HG02642 (cell line): ENCODE measurements around the gene ALDOA.

Source experiments
- ATAC-seq: cut with Tn5 transposase; IDR thresholded peaks from one replicate; pipeline ENCODE4 v1.9.1; 2021; ENCODE audit warnings: mild to moderate bottlenecking; ENCODE audit not compliant: unreplicated experiment, poor library complexity

ALDOA gene

GRCh38 chr16:30067584-30067916 lies 2.0 kb downstream of the ALDOA start:
- ATAC-seq = no peak

DNA sequence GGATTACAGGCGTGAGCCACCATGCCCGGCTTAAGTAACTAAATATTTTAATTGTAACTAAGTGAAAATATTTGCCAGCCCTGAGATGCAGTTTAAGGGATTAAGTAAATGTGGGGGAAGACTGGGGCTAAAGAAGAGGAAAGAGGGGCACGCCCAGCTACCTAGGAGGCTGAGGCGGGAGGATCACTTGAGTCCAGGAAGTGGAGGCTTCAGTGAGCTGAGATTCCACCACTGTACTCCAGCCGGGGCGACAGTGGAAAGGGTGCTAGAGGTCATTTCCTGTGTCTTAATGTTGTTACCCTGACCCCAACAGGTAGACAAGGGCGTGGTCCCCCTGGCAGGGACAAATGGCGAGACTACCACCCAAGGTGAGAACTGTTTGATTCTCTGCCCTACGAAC lies 2.8 kb downstream of the ALDOA start:
- ATAC-seq = no peak

- no peak for ATAC-seq
These were observed 3.4 kb downstream of the ALDOA start for GRCh38 chr16:30068750-30069610.

GRCh38 chr16:30069611-30070462 lies 4.3 kb downstream of the ALDOA start:
- ATAC-seq = no peak

DNA sequence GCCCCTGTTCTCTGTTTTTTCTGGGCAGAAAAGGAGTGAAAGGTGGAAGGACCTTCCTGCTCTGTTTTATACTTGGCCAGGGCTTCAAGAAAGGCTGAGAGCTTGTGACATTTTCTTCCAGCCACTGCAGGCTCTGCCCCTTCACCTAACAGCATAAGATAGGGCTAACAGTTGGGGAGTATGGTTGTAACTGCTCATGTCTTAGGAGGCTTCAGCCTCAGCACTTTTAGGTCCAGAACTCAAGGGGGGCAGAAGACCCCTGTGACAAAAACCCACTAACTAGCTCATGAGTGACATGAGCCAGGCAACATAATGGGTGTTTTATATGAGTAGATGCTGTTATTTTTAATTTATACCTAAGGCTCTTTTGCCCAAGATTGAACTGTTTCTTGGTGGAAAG lies 4.9 kb downstream of the ALDOA start:
- no peak for ATAC-seq

DNA sequence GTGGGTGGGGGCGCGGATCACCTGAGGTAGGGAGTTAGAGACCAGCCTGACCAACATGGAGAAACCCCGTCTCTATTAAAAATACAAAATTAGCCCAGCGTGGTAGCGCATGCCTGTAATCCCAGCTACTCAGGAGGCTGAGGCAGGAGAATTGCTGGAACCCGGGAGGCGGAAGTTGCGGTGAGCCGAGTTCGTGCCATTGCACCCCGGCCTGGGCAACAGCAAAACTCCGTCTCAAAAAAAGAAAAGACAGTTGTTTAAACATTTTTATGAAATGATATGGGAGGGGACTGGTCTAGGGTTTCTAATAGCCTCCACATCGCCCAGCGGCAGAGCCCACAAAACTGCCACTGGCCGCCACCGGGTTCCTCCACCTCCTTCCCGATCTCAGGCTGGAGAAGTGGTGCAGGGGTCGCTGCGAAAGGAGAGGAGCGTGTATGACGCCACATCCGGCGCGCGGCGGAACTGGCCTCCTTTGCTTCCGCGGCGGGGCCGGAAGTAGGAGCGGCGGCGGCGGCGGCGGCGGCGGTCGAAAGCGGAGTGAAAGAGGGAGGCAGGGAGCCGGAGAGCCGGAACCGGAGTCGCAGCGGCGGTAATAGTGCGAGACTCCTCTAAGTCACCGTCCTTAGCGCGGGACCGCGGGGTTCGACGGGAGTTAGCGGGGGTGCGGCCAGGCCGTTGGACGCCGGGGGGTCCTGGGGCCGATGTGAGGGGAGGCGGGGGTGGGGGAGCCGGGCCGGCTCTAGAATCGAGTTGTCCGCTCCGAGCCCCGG lies 10.1 kb downstream of the ALDOA start, which contains the start of gene PPP4C:
TSS of gene PPP4C (plus strand) at position 492 of the 773 bp plus-strand sequence. CDS start 384 bp downstream, outside the sequence.
- ATAC-seq = peak; percentile 78

DNA sequence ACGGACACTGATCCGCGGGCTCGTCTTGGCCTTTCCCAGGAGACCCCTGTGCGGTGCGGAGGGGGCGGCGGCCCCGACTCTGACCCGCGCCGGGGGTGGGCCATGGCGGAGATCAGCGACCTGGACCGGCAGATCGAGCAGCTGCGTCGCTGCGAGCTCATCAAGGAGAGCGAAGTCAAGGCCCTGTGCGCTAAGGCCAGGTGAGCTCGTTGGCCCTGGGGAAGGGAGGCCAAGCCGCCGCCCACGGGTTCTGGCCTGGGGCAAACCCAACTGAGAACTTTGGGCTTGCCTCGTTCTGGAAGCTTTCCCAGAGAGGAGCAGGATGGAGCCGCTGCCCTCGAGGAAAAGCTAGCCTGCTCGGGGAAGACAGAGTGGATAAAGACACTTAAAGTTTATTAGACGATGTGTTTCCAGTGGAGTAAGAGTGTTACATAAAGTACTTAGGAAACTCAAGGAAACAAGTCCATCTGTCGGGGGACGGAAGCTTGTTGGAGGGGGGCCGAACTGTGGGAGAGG lies 10.8 kb downstream of the ALDOA start:
- peak; percentile 34 for ATAC-seq

GRCh38 chr16:30077656-30078055 lies 12.1 kb downstream of the ALDOA start:
- no peak for ATAC-seq

- ATAC-seq = no peak
These were observed 13.2 kb downstream of the ALDOA start for GRCh38 chr16:30078744-30079143.

DNA sequence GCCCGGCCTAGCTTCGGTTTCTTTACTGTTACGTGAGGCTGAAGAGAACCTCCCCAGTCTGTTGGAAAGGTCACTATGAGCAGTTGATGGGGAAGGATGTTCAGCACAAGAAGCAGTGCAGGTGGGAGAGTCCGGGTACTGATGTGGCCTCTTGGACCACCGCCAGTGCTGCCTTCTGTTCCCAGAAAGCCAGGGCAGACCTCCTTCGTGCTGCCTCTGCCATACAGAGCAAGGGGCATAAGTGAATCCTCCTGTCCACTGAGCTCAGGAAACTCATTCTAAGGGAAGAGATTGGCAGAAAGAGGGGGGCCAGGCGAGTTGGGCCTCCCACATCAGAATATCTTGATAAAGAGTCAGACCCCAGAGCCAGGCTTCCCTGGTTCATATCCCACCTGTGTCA lies 13.9 kb downstream of the ALDOA start:
- ATAC-seq = no peak

GRCh38 chr16:30082545-30083090 lies 17.1 kb downstream of the ALDOA start:
- no peak for ATAC-seq

- no peak for ATAC-seq
These were observed 17.9 kb downstream of the ALDOA start for GRCh38 chr16:30083216-30084055.

DNA sequence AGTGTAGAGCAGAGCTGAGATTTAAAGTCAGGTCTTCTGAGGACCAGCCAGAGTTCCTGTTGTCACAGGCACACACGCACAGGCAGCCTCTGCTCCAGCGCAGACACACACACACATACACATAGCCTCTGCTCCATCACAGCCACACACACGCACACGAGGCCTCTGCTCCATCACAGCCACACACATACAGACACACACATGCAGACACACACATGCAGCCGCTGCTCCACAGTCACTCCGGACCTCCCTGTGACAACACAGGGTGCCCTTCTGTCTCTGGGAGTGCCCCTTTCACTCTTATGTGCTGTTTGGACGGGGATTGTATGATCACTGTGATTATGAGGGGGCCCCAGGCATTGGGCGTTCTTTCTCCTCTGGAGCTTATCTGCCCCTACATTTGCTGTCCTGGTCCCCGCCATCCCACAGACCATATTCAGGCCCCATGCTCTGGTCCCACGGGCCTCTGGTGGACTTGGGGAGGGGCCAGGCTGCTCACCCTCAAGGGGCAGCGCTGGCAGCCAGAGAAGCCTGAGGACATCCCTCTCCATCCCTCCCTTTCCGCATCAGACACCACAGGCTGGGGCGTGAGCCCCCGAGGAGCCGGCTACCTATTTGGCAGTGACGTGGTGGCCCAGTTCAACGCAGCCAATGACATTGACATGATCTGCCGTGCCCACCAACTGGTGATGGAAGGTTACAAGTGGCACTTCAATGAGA lies 18.7 kb downstream of the ALDOA start:
- no peak for ATAC-seq

- ATAC-seq = no peak
These were observed 19.2 kb downstream of the ALDOA start for GRCh38 chr16:30084816-30085159.

DNA sequence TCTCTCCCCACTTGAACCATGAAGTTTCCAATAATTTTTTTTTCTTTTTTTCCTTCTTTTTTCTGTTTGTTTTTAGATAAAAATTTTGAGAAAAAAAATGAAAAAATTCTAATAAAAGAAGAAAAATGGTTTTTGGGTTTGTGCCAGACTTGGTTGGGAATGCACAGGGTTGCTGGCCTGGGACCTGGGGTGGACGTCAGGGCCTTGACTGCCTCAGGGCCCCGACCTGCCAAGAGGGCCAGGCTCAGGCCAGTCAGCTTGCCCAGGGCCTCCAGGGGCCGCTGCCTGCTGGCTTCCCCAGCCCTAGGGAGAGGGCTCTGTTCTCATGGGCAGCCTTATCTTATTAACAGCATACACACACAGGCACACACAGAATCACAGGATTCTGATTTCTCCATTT lies 19.7 kb downstream of the ALDOA start:
- no peak for ATAC-seq

GRCh38 chr16:30085820-30086219 lies 20.3 kb downstream of the ALDOA start:
- ATAC-seq = no peak

GRCh38 chr16:30086291-30087140 lies 21.0 kb downstream of the ALDOA start:
- ATAC-seq = no peak
